Endothelial cell of umbilical vein (primary cell): Measurements from ENCODE around the gene SLAMF8.

Experiments used
- CTCF ChIP-seq, 2 donors: IDR thresholded peaks; 1 replicate in 1 of 2; 2 replicates in 1 of 2; pipeline ENCODE4 v1.5.1; 2011; ENCODE audit warnings: low read length in 2 of 2, mild to moderate bottlenecking in 2 of 2, moderate library complexity in 2 of 2, control low read depth in 1 of 2, inconsistent platforms in 1 of 2, low read depth in 1 of 2; ENCODE audit not compliant: insufficient read depth in 1 of 2; ENCODE audit errors: extremely low read depth in 1 of 2
- EZH2 ChIP-seq: IDR thresholded peaks from 2 replicates; pipeline ENCODE4 v1.6.1; 2012; ENCODE audit warnings: borderline replicate concordance, low read depth, mild to moderate bottlenecking, moderate library complexity, low read length, inconsistent platforms; ENCODE audit not compliant: severe bottlenecking
- FOS ChIP-seq: IDR thresholded peaks from 2 replicates; pipeline ENCODE4 v1.6.1; 2011; ENCODE audit warnings: mild to moderate bottlenecking, low read length, moderate library complexity, borderline replicate concordance; ENCODE audit not compliant: insufficient read depth
- GATA2 ChIP-seq: IDR thresholded peaks from 2 replicates; pipeline ENCODE4 v1.7.0; 2011; ENCODE audit warnings: low read depth, mild to moderate bottlenecking, moderate library complexity, mixed read lengths, low read length; ENCODE audit not compliant: insufficient read length, insufficient read depth
- JUN ChIP-seq: IDR thresholded peaks from 2 replicates; pipeline ENCODE4 v1.6.1; 2011; ENCODE audit warnings: borderline replicate concordance, low read depth; ENCODE audit not compliant: insufficient read length, insufficient read depth
- MAX ChIP-seq: IDR thresholded peaks from 2 replicates; pipeline ENCODE4 v1.6.1; 2011; ENCODE audit not compliant: insufficient read depth, insufficient read length
- MYC ChIP-seq: IDR thresholded peaks from one replicate; pipeline ENCODE4 v1.6.1; 2011; ENCODE audit warnings: mild to moderate bottlenecking, low read depth, low read length
- POLR2A ChIP-seq: IDR thresholded peaks from 2 replicates; pipeline ENCODE4 v1.6.1; 2012; ENCODE audit warnings: low read depth, mild to moderate bottlenecking, control low read depth, low read length
- POLR2AphosphoS5 ChIP-seq: IDR thresholded peaks from 2 replicates; pipeline ENCODE4 v1.6.1; 2012; ENCODE audit warnings: low read depth, mild to moderate bottlenecking, control low read depth, low read length, moderate library complexity; ENCODE audit not compliant: insufficient read depth

- TF ChIP-seq POLR2A (peak; percentile 51), CTCF (IDR thresholded peaks at IDR 0.05; ENCODE audit: extremely low read depth in 1 of 2, insufficient read depth in 1 of 2, low read depth in 1 of 2, low read length in 2 of 2) (no peak), POLR2AphosphoS5 (peak; percentile 55), MAX (no peak), EZH2 (no peak), MYC (no peak), JUN (no peak), GATA2 (no peak), FOS (no peak)
These were observed 28.1 kb downstream of the SLAMF8 start for GRCh38 chr1:159854693-159855192.
